SK-N-SH (cell line): ENCODE data around the gene PARD3B. TPM values are rescaled to one million over a fixed set of nuclear protein-coding genes. Genes with fewer than 3 reads are reported as not detected.

Experiments used
- CTCF ChIA-PET: fragments of 300-600, 350-600 bp; formaldehyde crosslinking; extraction: SDS; loops from one replicate; lab custom pipeline; 2021; lab: Yijun Ruan, JAX
- POLR2A ChIA-PET: fragments of 350-600 bp; sonication (Branson Sonifier 250); formaldehyde crosslinking; extraction: SDS; loops from one replicate; lab custom pipeline; 2020; ENCODE audit warnings: antibody characterized with exemption, inconsistent platforms; lab: Yijun Ruan, JAX
- DNase-seq: peaks from one replicate; pipeline ENCODE4 v3.0.0; 2012
- H2AFZ ChIP-seq: fragments of 200-600 bp; sonication (generic); 2 replicates; pipeline ENCODE4 v1.8.1; 2016; ENCODE audit warnings: antibody characterized with exemption, mild to moderate bottlenecking, low read depth
- H3F3A ChIP-seq: fragments of 200-600 bp; sonication (generic); replicated peaks from 2 replicates; pipeline ENCODE3; 2016; ENCODE audit warnings: antibody characterized with exemption, mild to moderate bottlenecking; ENCODE audit not compliant: insufficient read depth
- H3K27ac ChIP-seq, 2 experiments: fragments of 200-500 bp in 1 of 2; fragments of 200-600 bp in 1 of 2; sonication (Bioruptor generic) in 1 of 2; sonication (generic), shearing (Covaris generic) in 1 of 2; 2 replicates each; pipeline versions ENCODE4 v1.5.1 to v1.6.1; 2014 to 2016; ENCODE audit warnings: low read depth in 2 of 2, inconsistent platforms in 1 of 2, low read length in 1 of 2, mild to moderate bottlenecking in 1 of 2, mixed read lengths in 1 of 2
- H3K27me3 ChIP-seq: fragments of 200-600 bp; sonication (generic), shearing (Covaris generic); 2 replicates; pipeline ENCODE4 v1.6.1; 2016; ENCODE audit warnings: mixed run types; ENCODE audit not compliant: insufficient read depth
- H3K36me3 ChIP-seq, 2 experiments: fragments of 200-500 bp in 1 of 2; fragments of 200-600 bp in 1 of 2; sonication (Bioruptor generic) in 1 of 2; sonication (generic) in 1 of 2; replicated peaks in 1 of 2; 2 replicates each; pipeline versions ENCODE3 to v1.5.1; 2014 to 2016; ENCODE audit warnings: low read length in 1 of 2, mild to moderate bottlenecking in 1 of 2; ENCODE audit not compliant: insufficient read depth in 2 of 2, control insufficient read depth in 1 of 2
- H3K4me1 ChIP-seq, 2 experiments: fragments of 200-500 bp in 1 of 2; fragments of 200-600 bp in 1 of 2; sonication (Bioruptor generic) in 1 of 2; sonication (generic), shearing (Covaris generic) in 1 of 2; 2 replicates each; pipeline versions ENCODE4 v1.5.1 to v1.6.1; 2014 to 2016; ENCODE audit warnings: low read depth in 1 of 2, low read length in 1 of 2, mixed run types in 1 of 2; ENCODE audit not compliant: insufficient read depth in 2 of 2, control insufficient read depth in 1 of 2
- H3K4me2 ChIP-seq: fragments of 200-600 bp; sonication (generic), shearing (Covaris generic); 2 replicates; pipeline ENCODE4 v1.6.1; 2017; ENCODE audit warnings: mixed run types
- H3K4me3 ChIP-seq, 2 experiments: fragments of 200-500 bp in 1 of 2; fragments of 200-600 bp in 1 of 2; sonication (Bioruptor generic) in 1 of 2; sonication (generic), shearing (Covaris generic) in 1 of 2; 2 replicates each; pipeline versions ENCODE4 v1.5.1 to v1.8.1; 2014 to 2016; ENCODE audit warnings: low read depth in 2 of 2, inconsistent platforms in 1 of 2, low read length in 1 of 2, mild to moderate bottlenecking in 1 of 2, mixed read lengths in 1 of 2, moderate library complexity in 1 of 2
- H3K79me2 ChIP-seq: fragments of 200-600 bp; sonication (generic); 2 replicates; pipeline ENCODE4 v1.8.1; 2017; ENCODE audit warnings: mild to moderate bottlenecking; ENCODE audit not compliant: insufficient read depth
- H3K9ac ChIP-seq: fragments of 200-600 bp; sonication (generic); 2 replicates; pipeline ENCODE4 v1.6.1; 2017; ENCODE audit warnings: mixed run types
- H3K9me2 ChIP-seq: fragments of 200-600 bp; sonication (generic); 2 replicates; pipeline ENCODE4 v1.6.1; 2017; ENCODE audit warnings: mixed run types
- H3K9me3 ChIP-seq: fragments of 200-600 bp; sonication (generic); 2 replicates; pipeline ENCODE4 v1.6.1; 2017; ENCODE audit warnings: mixed run types, mild to moderate bottlenecking, moderate library complexity
- H4K20me1 ChIP-seq: fragments of 200-600 bp; sonication (generic); 2 replicates; pipeline ENCODE4 v1.6.1; 2017; ENCODE audit warnings: mild to moderate bottlenecking, mixed run types; ENCODE audit not compliant: insufficient read depth
- JUND ChIP-seq: IDR thresholded peaks from 2 replicates; pipeline ENCODE4 v1.4.0; 2012
- WGBS: methylation state at CpG from one replicate; pipeline ENCODE4 v1.1.6; 2017; ENCODE audit warnings: low lambda C conversion rate; 5-methylcytosine and 5-hydroxymethylcytosine counted together
- polyA plus RNA-seq, 3 experiments: library from polyadenylated mRNA; depleted of rRNA; stranded (reverse); fragments of >200 nt; gene quantifications; 2 replicates each; pipeline ENCODE4 v1.2.3, GENCODE V29; 2012
- TF ChIP-seq, protein P1 (sequence below): fragments of 200-600 bp; sonication (generic); IDR thresholded peaks from 2 replicates; pipeline ENCODE4 v1.6.1; 2017; ENCODE audit warnings: antibody characterized with exemption, mild to moderate bottlenecking, moderate library complexity
- TF ChIP-seq, protein P2 (sequence below): IDR thresholded peaks from 2 replicates; pipeline ENCODE4 v1.6.1; 2012; ENCODE audit warnings: mild to moderate bottlenecking, low read depth, low read length, moderate library complexity
- TF ChIP-seq, protein P3 (sequence below): IDR thresholded peaks from 2 replicates; pipeline ENCODE4; 2012

The PARD3B gene
- polyA plus RNA-seq, 1 of the 3 experiments (the other 2 are of a cell fraction): 0.87 TPM

DNA sequence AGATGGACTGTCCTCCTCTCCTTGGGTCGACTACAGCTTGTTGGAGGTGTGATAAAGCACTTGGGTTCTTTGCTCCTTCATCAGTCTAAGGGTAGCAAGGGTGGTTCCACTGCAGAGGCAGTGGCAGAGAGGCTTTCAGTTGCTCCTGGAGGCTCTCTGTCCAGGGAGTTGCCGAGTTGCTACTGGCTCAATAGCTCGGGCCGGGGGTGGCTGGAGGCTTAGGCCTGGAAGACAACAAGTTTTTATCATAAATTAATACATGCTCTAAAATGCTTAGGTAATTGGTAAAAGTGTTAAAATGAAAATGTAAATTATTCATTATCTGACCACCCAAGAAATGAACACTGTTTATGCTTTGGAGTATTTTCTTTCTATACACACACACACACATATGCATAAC, 975.0 kb downstream of the PARD3B start:
- TF ChIP-seq, protein P1, sequence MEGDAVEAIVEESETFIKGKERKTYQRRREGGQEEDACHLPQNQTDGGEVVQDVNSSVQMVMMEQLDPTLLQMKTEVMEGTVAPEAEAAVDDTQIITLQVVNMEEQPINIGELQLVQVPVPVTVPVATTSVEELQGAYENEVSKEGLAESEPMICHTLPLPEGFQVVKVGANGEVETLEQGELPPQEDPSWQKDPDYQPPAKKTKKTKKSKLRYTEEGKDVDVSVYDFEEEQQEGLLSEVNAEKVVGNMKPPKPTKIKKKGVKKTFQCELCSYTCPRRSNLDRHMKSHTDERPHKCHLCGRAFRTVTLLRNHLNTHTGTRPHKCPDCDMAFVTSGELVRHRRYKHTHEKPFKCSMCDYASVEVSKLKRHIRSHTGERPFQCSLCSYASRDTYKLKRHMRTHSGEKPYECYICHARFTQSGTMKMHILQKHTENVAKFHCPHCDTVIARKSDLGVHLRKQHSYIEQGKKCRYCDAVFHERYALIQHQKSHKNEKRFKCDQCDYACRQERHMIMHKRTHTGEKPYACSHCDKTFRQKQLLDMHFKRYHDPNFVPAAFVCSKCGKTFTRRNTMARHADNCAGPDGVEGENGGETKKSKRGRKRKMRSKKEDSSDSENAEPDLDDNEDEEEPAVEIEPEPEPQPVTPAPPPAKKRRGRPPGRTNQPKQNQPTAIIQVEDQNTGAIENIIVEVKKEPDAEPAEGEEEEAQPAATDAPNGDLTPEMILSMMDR: no peak
- TF ChIP-seq, protein P2, sequence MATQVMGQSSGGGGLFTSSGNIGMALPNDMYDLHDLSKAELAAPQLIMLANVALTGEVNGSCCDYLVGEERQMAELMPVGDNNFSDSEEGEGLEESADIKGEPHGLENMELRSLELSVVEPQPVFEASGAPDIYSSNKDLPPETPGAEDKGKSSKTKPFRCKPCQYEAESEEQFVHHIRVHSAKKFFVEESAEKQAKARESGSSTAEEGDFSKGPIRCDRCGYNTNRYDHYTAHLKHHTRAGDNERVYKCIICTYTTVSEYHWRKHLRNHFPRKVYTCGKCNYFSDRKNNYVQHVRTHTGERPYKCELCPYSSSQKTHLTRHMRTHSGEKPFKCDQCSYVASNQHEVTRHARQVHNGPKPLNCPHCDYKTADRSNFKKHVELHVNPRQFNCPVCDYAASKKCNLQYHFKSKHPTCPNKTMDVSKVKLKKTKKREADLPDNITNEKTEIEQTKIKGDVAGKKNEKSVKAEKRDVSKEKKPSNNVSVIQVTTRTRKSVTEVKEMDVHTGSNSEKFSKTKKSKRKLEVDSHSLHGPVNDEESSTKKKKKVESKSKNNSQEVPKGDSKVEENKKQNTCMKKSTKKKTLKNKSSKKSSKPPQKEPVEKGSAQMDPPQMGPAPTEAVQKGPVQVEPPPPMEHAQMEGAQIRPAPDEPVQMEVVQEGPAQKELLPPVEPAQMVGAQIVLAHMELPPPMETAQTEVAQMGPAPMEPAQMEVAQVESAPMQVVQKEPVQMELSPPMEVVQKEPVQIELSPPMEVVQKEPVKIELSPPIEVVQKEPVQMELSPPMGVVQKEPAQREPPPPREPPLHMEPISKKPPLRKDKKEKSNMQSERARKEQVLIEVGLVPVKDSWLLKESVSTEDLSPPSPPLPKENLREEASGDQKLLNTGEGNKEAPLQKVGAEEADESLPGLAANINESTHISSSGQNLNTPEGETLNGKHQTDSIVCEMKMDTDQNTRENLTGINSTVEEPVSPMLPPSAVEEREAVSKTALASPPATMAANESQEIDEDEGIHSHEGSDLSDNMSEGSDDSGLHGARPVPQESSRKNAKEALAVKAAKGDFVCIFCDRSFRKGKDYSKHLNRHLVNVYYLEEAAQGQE: no peak
- TF ChIP-seq, all 33 proteins: peak for 0
- no peaks in the 10 kb centered on the region for H3K79me2 ChIP-seq
- H3K4me2 ChIP-seq: no peak overlapping the region
- ChIA-PET CTCF (interaction anchor here (1.1 kb wide), 1 partner anchor 14 kb away, joined by 3 read pairs; no protein-coding TSS in a partner anchor), POLR2A (no interaction called here)
- H3K36me3 ChIP-seq: no peaks in the 10 kb centered on the region
- no peaks in the 10 kb centered on the region for H4K20me1 ChIP-seq
- H3K27me3 ChIP-seq: no peaks in the 10 kb centered on the region
- H3K9me3 ChIP-seq: no peaks in the 10 kb centered on the region
- H3K27ac ChIP-seq: no peak overlapping the region
- H2AFZ ChIP-seq: no peak overlapping the region
- H3K4me1 ChIP-seq: no peaks in the 10 kb centered on the region
- no peaks in the 10 kb centered on the region for H3K9me2 ChIP-seq
- no peaks in the 10 kb centered on the region for H3F3A ChIP-seq
- DNase-seq: no peak
- no peak overlapping the region for H3K4me3 ChIP-seq
- WGBS: 90% methylated on average over 4 of the region's 4 CpGs
- H3K9ac ChIP-seq: no peak overlapping the region

DNA sequence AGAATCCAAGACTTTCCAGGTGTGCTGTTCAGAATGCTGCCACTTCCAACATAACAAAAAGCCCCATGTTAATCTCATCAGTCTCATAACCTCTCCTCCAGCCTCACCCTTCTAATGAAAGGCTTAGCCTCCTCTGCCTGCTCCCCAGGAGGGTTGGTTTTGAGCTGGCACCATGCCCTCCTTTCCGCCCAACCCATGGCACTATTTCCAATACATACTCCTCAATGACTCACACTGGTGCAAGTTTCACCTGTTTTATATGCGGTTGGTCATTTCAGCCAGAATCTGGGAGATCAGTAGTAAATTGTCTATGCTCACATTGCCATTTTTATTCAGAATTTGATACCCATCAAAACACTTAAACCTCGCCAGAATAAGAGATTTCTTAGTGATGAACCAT, 979.4 kb downstream of the PARD3B start:
- Histone ChIP-seq H3K36me3 (no peaks in the 10 kb centered on the region), H3K4me2 (no peak overlapping the region), H2AFZ (no peak overlapping the region), H3K27ac (no peak overlapping the region), H3K9me3 (no peaks in the 10 kb centered on the region), H3K9ac (no peak overlapping the region), H3F3A (no peaks in the 10 kb centered on the region), H3K4me1 (no peaks in the 10 kb centered on the region), H3K4me3 (no peak overlapping the region), H3K9me2 (no peaks in the 10 kb centered on the region), H3K27me3 (no peaks in the 10 kb centered on the region), H3K79me2 (no peaks in the 10 kb centered on the region), H4K20me1 (no peaks in the 10 kb centered on the region)
- TF ChIP-seq JUND: no peak
- TF ChIP-seq, protein P3, sequence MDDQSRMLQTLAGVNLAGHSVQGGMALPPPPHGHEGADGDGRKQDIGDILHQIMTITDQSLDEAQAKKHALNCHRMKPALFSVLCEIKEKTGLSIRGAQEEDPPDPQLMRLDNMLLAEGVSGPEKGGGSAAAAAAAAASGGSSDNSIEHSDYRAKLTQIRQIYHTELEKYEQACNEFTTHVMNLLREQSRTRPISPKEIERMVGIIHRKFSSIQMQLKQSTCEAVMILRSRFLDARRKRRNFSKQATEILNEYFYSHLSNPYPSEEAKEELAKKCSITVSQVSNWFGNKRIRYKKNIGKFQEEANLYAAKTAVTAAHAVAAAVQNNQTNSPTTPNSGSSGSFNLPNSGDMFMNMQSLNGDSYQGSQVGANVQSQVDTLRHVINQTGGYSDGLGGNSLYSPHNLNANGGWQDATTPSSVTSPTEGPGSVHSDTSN: no peak
- TF ChIP-seq, protein P1: no peak
- 71% methylated on average over 3 of the region's 3 CpGs for WGBS
- ChIA-PET CTCF (no interaction called here), POLR2A (no interaction called here)
- no peak for DNase-seq
